NB4 (cell line): Measurements from ENCODE around the gene TRIOBP.

Experiments used
- MYC ChIP-seq: IDR thresholded peaks from 2 replicates; pipeline ENCODE4 v1.6.1; 2011; ENCODE audit warnings: low read depth, low read length
- POLR2A ChIP-seq: IDR thresholded peaks from 2 replicates; pipeline ENCODE4 v1.6.1; 2011; ENCODE audit warnings: mild to moderate bottlenecking; ENCODE audit not compliant: insufficient read length; ENCODE audit errors: extremely low read depth
- TF ChIP-seq, protein P1 (sequence below): IDR thresholded peaks from one replicate; pipeline ENCODE4 v1.5.1; 2012; ENCODE audit warnings: low read depth, low read length
- TF ChIP-seq, protein P2 (sequence below): IDR thresholded peaks from 2 replicates; pipeline ENCODE4 v1.6.1; 2011; ENCODE audit warnings: low read depth, low read length

- TF ChIP-seq, protein P1, sequence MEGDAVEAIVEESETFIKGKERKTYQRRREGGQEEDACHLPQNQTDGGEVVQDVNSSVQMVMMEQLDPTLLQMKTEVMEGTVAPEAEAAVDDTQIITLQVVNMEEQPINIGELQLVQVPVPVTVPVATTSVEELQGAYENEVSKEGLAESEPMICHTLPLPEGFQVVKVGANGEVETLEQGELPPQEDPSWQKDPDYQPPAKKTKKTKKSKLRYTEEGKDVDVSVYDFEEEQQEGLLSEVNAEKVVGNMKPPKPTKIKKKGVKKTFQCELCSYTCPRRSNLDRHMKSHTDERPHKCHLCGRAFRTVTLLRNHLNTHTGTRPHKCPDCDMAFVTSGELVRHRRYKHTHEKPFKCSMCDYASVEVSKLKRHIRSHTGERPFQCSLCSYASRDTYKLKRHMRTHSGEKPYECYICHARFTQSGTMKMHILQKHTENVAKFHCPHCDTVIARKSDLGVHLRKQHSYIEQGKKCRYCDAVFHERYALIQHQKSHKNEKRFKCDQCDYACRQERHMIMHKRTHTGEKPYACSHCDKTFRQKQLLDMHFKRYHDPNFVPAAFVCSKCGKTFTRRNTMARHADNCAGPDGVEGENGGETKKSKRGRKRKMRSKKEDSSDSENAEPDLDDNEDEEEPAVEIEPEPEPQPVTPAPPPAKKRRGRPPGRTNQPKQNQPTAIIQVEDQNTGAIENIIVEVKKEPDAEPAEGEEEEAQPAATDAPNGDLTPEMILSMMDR: no peak
- no peak for TF ChIP-seq POLR2A
- TF ChIP-seq, protein P2, sequence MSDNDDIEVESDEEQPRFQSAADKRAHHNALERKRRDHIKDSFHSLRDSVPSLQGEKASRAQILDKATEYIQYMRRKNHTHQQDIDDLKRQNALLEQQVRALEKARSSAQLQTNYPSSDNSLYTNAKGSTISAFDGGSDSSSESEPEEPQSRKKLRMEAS: no peak
- no peak for TF ChIP-seq MYC
Observed at GRCh38 chr22:37728620-37729019, 31.8 kb downstream of the TRIOBP start.
